Parathyroid adenoma (tissue), 2 donors: Measurements from ENCODE around the gene TKT.

Experiments
- H2AFZ ChIP-seq: fragments of 300-600 bp; sonication (generic); one replicate; pipeline ENCODE4 v1.7.0; 2017; ENCODE audit warnings: antibody characterized with exemption, mild to moderate bottlenecking
- H3K27ac ChIP-seq: fragments of 300-600 bp; sonication (generic); one replicate; pipeline ENCODE4 v1.7.0; 2017
- H3K27me3 ChIP-seq: fragments of 300-600 bp; sonication (generic); one replicate; pipeline ENCODE4 v1.7.0; 2017; ENCODE audit warnings: low read length; ENCODE audit not compliant: control insufficient read depth, insufficient read depth
- H3K36me3 ChIP-seq: fragments of 300-600 bp; sonication (generic); one replicate; pipeline ENCODE4 v1.7.0; 2017; ENCODE audit warnings: low read length; ENCODE audit not compliant: control insufficient read depth, insufficient read depth
- H3K4me1 ChIP-seq: fragments of 300-600 bp; sonication (generic); one replicate; pipeline ENCODE4 v1.7.0; 2017; ENCODE audit warnings: control low read depth
- H3K4me2 ChIP-seq: fragments of 300-600 bp; sonication (generic); one replicate; pipeline ENCODE4 v1.7.0; 2017; ENCODE audit warnings: low read length
- H3K4me3 ChIP-seq: fragments of 300-600 bp; sonication (generic); one replicate; pipeline ENCODE4 v1.7.0; 2017; ENCODE audit warnings: low read depth, low read length
- H3K79me2 ChIP-seq: fragments of 300-600 bp; sonication (generic); one replicate; pipeline ENCODE4 v1.7.0; 2017; ENCODE audit warnings: control low read depth
- H3K9ac ChIP-seq: fragments of 300-600 bp; sonication (generic); one replicate; pipeline ENCODE4 v1.7.0; 2017; ENCODE audit warnings: mild to moderate bottlenecking
- H3K9me3 ChIP-seq: fragments of 300-600 bp; sonication (generic); one replicate; pipeline ENCODE4 v1.7.0; 2017; ENCODE audit warnings: low read length; ENCODE audit not compliant: control insufficient read depth
- TF ChIP-seq, protein P1 (sequence below): fragments of 300-600 bp; sonication (generic); IDR thresholded peaks from one replicate; pipeline ENCODE4 v1.7.0; 2017; ENCODE audit warnings: antibody characterized with exemption, mild to moderate bottlenecking
- donor health status: primary hyperparathyroidism.

The TKT gene

DNA sequence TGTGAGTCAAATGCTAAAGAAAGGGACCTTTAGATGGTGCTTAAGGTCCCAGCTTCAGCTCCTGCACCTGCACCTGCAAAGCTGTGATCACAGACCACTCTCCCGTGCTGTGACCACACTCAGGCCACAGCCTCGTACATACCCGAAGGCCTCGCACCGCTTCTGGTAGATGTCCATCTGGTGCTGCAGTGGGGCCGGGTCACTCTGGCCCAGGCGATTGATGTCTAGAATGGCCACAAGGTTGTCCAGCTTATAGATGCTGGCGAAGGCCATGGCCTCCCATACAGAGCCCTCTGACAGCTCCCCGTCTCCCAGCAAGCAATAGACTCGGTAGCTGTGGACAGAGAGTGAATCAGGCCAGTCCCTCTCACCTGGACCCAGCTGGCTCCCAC, 21.0 kb downstream of the TKT start:
- no peaks in the 10 kb centered on the region for H3K9me3 ChIP-seq
- H3K79me2 ChIP-seq = no peaks in the 10 kb centered on the region
- H2AFZ ChIP-seq = no peak overlapping the region
- TF ChIP-seq, protein P1, sequence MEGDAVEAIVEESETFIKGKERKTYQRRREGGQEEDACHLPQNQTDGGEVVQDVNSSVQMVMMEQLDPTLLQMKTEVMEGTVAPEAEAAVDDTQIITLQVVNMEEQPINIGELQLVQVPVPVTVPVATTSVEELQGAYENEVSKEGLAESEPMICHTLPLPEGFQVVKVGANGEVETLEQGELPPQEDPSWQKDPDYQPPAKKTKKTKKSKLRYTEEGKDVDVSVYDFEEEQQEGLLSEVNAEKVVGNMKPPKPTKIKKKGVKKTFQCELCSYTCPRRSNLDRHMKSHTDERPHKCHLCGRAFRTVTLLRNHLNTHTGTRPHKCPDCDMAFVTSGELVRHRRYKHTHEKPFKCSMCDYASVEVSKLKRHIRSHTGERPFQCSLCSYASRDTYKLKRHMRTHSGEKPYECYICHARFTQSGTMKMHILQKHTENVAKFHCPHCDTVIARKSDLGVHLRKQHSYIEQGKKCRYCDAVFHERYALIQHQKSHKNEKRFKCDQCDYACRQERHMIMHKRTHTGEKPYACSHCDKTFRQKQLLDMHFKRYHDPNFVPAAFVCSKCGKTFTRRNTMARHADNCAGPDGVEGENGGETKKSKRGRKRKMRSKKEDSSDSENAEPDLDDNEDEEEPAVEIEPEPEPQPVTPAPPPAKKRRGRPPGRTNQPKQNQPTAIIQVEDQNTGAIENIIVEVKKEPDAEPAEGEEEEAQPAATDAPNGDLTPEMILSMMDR = no peak
- H3K27ac ChIP-seq = no peak overlapping the region
- no peaks in the 10 kb centered on the region for H3K36me3 ChIP-seq
- no peaks in the 10 kb centered on the region for H3K27me3 ChIP-seq
- H3K9ac ChIP-seq = no peak overlapping the region
- H3K4me3 ChIP-seq = no peak overlapping the region
- no peak overlapping the region for H3K4me2 ChIP-seq
- H3K4me1 ChIP-seq = no peaks in the 10 kb centered on the region

DNA sequence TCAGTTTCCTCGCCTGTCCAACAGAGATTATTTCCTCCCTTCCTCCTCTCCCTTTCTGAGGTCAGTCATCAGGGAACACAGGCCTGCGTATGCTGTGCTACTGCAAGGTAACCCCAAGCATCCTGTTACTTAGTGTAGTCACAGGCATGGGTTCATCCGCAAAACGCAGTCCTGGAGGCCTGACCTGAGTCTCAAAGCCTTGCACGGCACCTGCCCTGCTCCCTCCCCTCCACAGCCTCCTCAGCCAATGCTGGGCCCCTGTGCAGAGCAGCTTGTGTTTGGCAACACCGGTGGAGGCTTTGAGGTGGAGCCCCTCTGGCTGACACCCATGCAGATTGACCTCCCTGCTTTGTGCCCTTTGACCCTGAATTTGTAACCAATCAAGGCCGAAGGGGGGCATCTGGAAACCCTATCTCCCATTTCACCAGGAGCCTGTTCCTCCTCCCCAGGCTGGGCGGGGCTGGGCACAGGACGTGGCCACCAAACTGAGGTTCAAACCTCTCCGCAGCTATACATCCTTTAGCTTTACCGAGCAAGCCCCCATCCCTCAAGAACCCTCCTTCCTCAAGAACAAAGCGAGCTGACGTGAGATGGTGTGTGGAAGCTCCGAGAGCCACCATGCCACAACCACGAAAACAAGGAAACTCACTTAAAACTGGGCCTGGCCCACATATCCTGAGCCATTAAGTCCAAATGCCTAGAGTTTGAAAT, 21.5 kb downstream of the TKT start:
- H3K79me2 ChIP-seq = no peaks in the 10 kb centered on the region
- TF ChIP-seq, protein P1 = no peak
- no peak overlapping the region for H2AFZ ChIP-seq
- no peaks in the 10 kb centered on the region for H3K4me1 ChIP-seq
- no peak overlapping the region for H3K4me3 ChIP-seq
- H3K9ac ChIP-seq = no peak overlapping the region
- H3K4me2 ChIP-seq = no peak overlapping the region
- no peaks in the 10 kb centered on the region for H3K9me3 ChIP-seq
- no peak overlapping the region for H3K27ac ChIP-seq
- H3K27me3 ChIP-seq = no peaks in the 10 kb centered on the region
- no peaks in the 10 kb centered on the region for H3K36me3 ChIP-seq

DNA sequence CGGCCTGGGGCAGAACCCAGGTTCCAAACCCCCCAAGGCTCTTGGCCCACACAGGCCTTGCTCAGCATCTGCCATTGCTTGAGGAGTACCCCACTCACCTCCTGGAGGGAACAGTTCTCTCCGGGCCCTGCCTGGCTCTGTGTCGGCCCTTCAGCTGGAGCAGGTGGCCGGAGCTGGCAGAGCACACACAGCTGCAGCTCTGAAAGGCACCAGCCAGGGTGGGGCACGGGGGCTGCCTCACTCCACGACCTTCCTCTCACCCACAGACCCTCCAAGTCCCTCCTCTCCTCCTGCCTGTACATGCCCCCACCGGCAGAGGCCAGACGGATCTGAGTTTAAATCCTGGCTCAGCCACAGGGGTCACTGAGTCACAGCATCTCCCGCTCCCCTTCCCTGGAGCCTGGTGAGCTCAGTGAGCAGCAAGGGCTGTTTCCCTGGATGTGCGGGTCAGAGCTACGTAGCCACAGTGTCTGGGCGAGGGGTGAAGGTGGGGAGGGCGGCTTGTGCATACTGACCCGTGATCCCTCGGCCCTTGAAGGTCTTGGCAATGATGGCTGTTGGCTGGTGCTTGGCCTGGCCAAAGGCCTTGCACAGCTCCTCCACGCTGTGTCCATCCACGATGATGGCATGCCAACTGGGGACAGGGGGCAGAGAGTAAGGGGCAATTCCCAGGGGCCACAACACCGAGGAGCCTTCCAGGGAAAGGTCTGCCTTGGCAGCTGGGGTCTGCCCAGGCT, 23.0 kb downstream of the TKT start:
- Histone ChIP-seq H3K27me3 (no peaks in the 10 kb centered on the region), H3K27ac (no peak overlapping the region), H3K9me3 (no peaks in the 10 kb centered on the region), H3K36me3 (no peaks in the 10 kb centered on the region), H3K4me3 (no peak overlapping the region), H3K79me2 (no peaks in the 10 kb centered on the region), H3K4me2 (no peak overlapping the region), H3K4me1 (no peaks in the 10 kb centered on the region), H3K9ac (no peak overlapping the region), H2AFZ (no peak overlapping the region)
- TF ChIP-seq, protein P1 = no peak

DNA sequence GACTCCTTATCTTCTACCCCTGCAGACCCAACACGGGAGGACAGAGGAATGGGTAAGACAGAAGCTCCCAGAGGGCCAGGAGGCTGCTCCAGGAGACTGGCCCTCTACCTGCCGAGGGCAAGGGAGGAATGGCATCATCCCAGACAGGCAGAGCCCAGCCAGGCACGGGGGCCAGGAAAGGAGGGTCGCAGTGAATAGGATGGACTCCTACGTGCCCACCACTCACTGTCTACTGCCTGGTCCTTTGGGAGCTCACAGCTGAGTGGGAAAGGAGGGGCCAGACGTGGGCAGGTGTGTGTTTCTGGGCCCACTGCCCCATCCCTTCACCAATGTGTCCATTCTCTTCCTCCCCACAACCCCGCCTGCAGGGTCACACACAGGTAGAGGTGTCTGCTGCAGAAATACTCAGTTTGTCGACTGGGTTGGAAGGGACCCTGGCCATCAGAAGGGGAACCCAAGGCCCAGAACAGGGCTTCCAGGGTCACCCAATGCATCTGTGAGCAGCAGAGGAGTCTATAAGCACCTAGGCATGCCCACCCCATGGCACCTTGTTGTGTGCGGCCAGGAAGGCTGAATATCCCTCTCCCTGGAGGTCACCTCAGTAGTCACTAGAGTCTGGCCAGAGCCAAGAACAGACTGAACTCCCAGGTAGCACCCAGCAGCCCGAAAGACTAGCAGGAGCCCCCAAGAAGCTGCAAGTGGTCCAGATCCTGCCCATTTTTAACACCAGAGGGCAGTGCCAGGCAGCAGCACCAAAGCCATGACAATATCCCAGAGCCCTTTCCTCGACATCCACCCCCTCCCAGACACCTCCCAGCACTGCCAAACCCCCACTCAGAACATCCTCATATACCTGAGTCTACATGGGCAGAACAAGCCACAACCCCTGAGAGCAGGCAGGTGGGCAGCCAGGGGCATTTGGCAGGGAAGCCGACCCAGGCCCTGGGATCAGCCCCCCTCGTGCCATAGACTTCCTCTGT, 24.0 kb downstream of the TKT start:
- TF ChIP-seq, protein P1 = no peak
- no peaks in the 10 kb centered on the region for H3K79me2 ChIP-seq
- H2AFZ ChIP-seq = no peak overlapping the region
- no peaks in the 10 kb centered on the region for H3K27me3 ChIP-seq
- no peaks in the 10 kb centered on the region for H3K4me1 ChIP-seq
- H3K9me3 ChIP-seq = no peaks in the 10 kb centered on the region
- H3K36me3 ChIP-seq = no peaks in the 10 kb centered on the region
- no peak overlapping the region for H3K4me2 ChIP-seq
- no peak overlapping the region for H3K9ac ChIP-seq
- H3K4me3 ChIP-seq = no peak overlapping the region
- no peak overlapping the region for H3K27ac ChIP-seq
